ENCODE results near the gene ANKDD1B.
A peak's percentile ranks its signal among the peaks of the same experiment; 100 is the strongest.

ANKDD1B gene

GRCh38 chr5:75616971-75617621 lies 5.8 kb downstream of the ANKDD1B start:
- no peak for DNase-seq

GRCh38 chr5:75617736-75618352 lies 6.6 kb downstream of the ANKDD1B start:
- no peak for DNase-seq

GRCh38 chr5:75620184-75620959 lies 9.1 kb downstream of the ANKDD1B start:
- no peak for DNase-seq

GRCh38 chr5:75622564-75622963 lies 11.3 kb downstream of the ANKDD1B start:
- no peak for DNase-seq

- DNase-seq, result no peak
Measured at GRCh38 chr5:75623846-75624245, 12.6 kb downstream of the ANKDD1B start.

GRCh38 chr5:75626959-75627358 lies 15.7 kb downstream of the ANKDD1B start:
- no peak for DNase-seq

GRCh38 chr5:75627801-75628200 lies 16.5 kb downstream of the ANKDD1B start:
- no peak for DNase-seq

GRCh38 chr5:75630875-75631274 lies 19.6 kb downstream of the ANKDD1B start:
- no peak for DNase-seq

- no peak for DNase-seq
Measured at GRCh38 chr5:75632321-75632720, 21.1 kb downstream of the ANKDD1B start.

- DNase-seq, result no peak
Measured at GRCh38 chr5:75637949-75638348, 26.7 kb downstream of the ANKDD1B start.

- no peak for DNase-seq
Measured at GRCh38 chr5:75639535-75640311, 28.5 kb downstream of the ANKDD1B start.

- DNase-seq, result no peak
Measured at GRCh38 chr5:75640395-75640794, 29.1 kb downstream of the ANKDD1B start.

GRCh38 chr5:75640826-75641225 lies 29.6 kb downstream of the ANKDD1B start:
- no peak for DNase-seq

GRCh38 chr5:75648712-75649111 lies 37.5 kb downstream of the ANKDD1B start:
- no peak for DNase-seq

- DNase-seq, result no peak
Measured at GRCh38 chr5:75651575-75652238, 40.5 kb downstream of the ANKDD1B start.

- no peak for DNase-seq
Measured at GRCh38 chr5:75653521-75653920, 42.3 kb downstream of the ANKDD1B start.

- DNase-seq, result no peak
Measured at GRCh38 chr5:75654693-75655295, 43.5 kb downstream of the ANKDD1B start.

- DNase-seq, result peak; percentile 46
Measured at GRCh38 chr5:75656311-75657003, 45.2 kb downstream of the ANKDD1B start.

- no peak for DNase-seq
Measured at GRCh38 chr5:75659791-75660450, 48.7 kb downstream of the ANKDD1B start.

- no peak for DNase-seq
Measured at GRCh38 chr5:75660678-75661465, 49.6 kb downstream of the ANKDD1B start.

Measured in NCI-H510A treated with DMSO at 0.1 percent for 48 hours (cell line).